Thoracic aorta (tissue), 2 donors: ENCODE results near the gene MUC2. TPM values are rescaled to one million over a fixed set of nuclear protein-coding genes. Genes with fewer than 3 reads are reported as not detected.

ENCODE experiments used
- ATAC-seq: fragments of 150-250 bp; one replicate; pipeline ENCODE4 v1.8.0; 2017; ENCODE audit warnings: low read depth; ENCODE audit not compliant: insufficient number of reproducible peaks, low FRiP score
- DNase-seq: peaks from one replicate; pipeline ENCODE4 v3.0.0-alpha.2; 2020; ENCODE audit warnings: low spot score
- H3K27ac ChIP-seq, 2 donors: fragments of 200-600 bp; sonication (generic); 1 replicate in 1 of 2; 2 replicates in 1 of 2; pipeline ENCODE4 v1.5.1; 2016; ENCODE audit warnings: mild to moderate bottlenecking in 2 of 2, moderate library complexity in 2 of 2
- H3K27me3 ChIP-seq: fragments of 200-600 bp; sonication (generic); replicated peaks from 2 replicates; pipeline ENCODE4 v1.6.0; 2016; ENCODE audit warnings: mild to moderate bottlenecking; ENCODE audit not compliant: insufficient read depth
- H3K36me3 ChIP-seq: fragments of 200-600 bp; sonication (generic); one replicate; pipeline ENCODE4 v1.5.1; 2016
- H3K4me1 ChIP-seq, 2 donors: fragments of 200-600 bp; sonication (generic); 1 replicate in 1 of 2; 2 replicates in 1 of 2; pipeline versions ENCODE4 v1.5.1 to v1.6.0; 2016; ENCODE audit warnings: low read depth in 2 of 2, mild to moderate bottlenecking in 1 of 2; ENCODE audit not compliant: control insufficient read depth in 1 of 2
- H3K4me3 ChIP-seq: fragments of 200-600 bp; sonication (generic); 2 replicates; pipeline ENCODE4 v1.5.1; 2016; ENCODE audit warnings: mild to moderate bottlenecking
- H3K9me3 ChIP-seq: fragments of 200-600 bp; sonication (generic); 2 replicates; pipeline ENCODE4 v1.5.1; 2016
- CTCF ChIP-seq: fragments of 200-600 bp; sonication (generic); IDR thresholded peaks from one replicate; pipeline ENCODE4 v1.5.1; 2019; ENCODE audit warnings: antibody characterized with exemption
- total RNA-seq, 2 donors: library from RNA; depleted of rRNA; stranded (reverse); fragments of >200 nt; gene quantifications; one replicate each; pipeline versions ENCODE4 v1.1.0 to v1.2.3, GENCODE V29; 2016

Gene MUC2
- total RNA-seq, 2 donors from 2014 or later, result not detected

- no peaks in the 10 kb centered on the region for H3K27me3 ChIP-seq
- H3K4me3 ChIP-seq, result no peak overlapping the region
- no peak overlapping the region for H3K27ac ChIP-seq
- no peak for TF ChIP-seq CTCF
- DNase-seq, result no peak
- no peaks in the 10 kb centered on the region for H3K4me1 ChIP-seq
- no peaks in the 10 kb centered on the region for H3K36me3 ChIP-seq
- no peaks in the 10 kb centered on the region for H3K9me3 ChIP-seq
- no peak for ATAC-seq
Observed at GRCh38 chr11:1049911-1050580, 24.6 kb upstream of the MUC2 start.

GRCh38 chr11:1050581-1051355 is 23.9 kb upstream of the MUC2 start:
- no peaks in the 10 kb centered on the region for H3K27me3 ChIP-seq
- peak; percentile 76 for TF ChIP-seq CTCF
- no peak for DNase-seq

GRCh38 chr11:1051356-1052132 is 23.1 kb upstream of the MUC2 start:
- no peak overlapping the region for H3K27ac ChIP-seq
- ATAC-seq, result no peak
- DNase-seq, result no peak
- no peak for TF ChIP-seq CTCF
- no peak overlapping the region for H3K4me3 ChIP-seq
- H3K27me3 ChIP-seq, result no peaks in the 10 kb centered on the region
- no peaks in the 10 kb centered on the region for H3K36me3 ChIP-seq
- H3K4me1 ChIP-seq, result no peaks in the 10 kb centered on the region
- H3K9me3 ChIP-seq, result no peaks in the 10 kb centered on the region

More at GRCh38 chr11:1050581-1051355, 23.9 kb upstream of the MUC2 start:
- no peaks in the 10 kb centered on the region for H3K36me3 ChIP-seq
- no peak overlapping the region for H3K27ac ChIP-seq
- no peaks in the 10 kb centered on the region for H3K9me3 ChIP-seq
- H3K4me3 ChIP-seq, result no peak overlapping the region
- ATAC-seq, result no peak
- H3K4me1 ChIP-seq, result no peaks in the 10 kb centered on the region

GRCh38 chr11:1052133-1053011 is 22.3 kb upstream of the MUC2 start:
- no peak overlapping the region for H3K27ac ChIP-seq
- H3K36me3 ChIP-seq, result no peaks in the 10 kb centered on the region
- no peaks in the 10 kb centered on the region for H3K4me1 ChIP-seq
- no peaks in the 10 kb centered on the region for H3K9me3 ChIP-seq
- no peak for DNase-seq
- TF ChIP-seq CTCF, result no peak
- no peak overlapping the region for H3K4me3 ChIP-seq
- H3K27me3 ChIP-seq, result no peaks in the 10 kb centered on the region
- ATAC-seq, result no peak
